Measurements from ENCODE around the gene CES2.
A peak's percentile ranks its signal among the peaks of the same experiment; 100 is the strongest.
"Not testable (repeated sequence)": the region's sequence is repeated elsewhere in the genome, so short reads cannot be mapped to it uniquely, and the experiment has no call there.

The CES2 gene

DNA sequence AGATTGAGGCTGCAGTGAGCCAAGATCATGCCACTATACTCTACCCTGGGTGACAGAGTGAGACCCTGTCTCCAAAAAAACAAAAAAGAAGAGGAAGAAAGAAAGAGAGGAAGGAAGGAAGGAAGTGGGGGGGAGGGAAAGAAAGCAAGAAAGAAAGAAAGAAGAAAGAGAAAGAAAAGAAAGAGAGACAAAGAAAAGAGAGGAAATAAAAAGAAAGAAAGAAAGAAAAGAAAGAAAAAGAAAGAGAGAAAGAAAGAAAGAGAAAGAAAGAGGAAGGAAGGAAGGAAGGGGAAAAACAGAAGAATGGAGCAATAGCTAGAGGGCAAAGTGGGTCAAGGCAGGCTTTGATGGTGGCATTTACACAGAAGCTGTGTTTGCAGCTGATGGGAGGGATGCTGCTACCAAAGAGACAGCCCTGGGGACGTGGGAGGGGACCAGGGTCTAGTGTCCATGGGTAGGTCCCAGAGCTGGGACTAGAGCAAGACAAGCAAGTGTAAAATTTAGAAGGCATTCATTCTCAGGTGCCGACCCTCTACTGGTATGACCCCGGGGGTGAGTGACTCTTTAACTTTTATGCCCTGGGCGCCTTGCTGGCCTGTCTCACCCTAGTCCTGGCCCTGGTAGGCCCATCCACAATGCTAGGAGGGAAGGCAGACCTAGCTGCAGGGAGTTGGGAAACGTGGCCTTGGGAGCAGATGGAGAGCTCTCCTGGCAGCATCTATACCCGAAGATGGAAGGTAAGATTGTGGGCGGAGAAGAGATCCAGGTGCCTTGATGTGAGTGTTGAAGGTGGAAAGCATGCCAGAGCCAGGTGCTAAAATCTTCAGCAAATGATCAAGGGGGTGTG, 23.8 kb downstream of the CES2 start:
- DNase-seq: no peak

DNA sequence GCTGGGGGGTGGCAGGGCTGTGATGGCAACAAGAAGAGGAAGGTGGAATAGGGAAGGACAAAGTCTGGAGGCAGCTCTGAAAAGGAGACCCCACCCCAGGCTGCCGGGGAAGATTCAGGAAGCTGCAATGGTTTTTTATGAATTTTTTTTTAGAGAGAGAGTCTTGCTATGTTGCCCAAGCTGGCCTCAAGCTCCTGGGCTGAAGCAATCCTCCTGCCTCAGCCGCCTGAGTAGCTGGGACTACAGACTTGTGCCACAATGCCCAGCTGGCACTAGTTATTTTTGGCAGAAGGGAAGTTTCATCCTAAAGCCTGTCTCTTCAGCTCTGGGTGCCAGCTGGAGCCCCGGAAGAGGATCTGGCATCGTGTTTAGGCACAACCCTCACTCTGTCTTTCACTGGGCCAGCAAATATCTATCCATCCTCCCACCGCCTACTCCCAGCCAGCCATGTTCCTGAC, 24.4 kb downstream of the CES2 start:
- DNase-seq: peak; percentile 16 to 45

DNA sequence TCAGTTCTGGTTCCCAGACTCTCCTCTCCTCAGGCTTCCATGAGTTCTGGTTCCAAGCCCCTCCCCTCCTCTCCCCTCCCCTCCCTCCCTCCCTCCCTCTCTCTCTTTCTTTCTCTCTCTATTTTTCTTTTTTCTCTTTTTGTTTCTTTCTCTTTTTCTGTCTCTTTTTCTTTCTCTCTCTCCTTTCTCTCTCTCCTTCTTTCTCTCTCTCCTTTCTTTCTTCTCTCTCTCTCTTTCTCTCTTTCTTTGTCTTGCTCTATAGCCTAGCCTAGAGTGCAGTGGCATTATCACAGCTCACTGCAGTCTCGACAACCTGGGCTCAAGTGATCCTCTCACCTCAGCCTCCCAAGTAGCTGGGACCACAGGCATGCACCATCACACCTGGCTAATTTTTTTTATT, 25.0 kb downstream of the CES2 start:
- no peak for DNase-seq

DNA sequence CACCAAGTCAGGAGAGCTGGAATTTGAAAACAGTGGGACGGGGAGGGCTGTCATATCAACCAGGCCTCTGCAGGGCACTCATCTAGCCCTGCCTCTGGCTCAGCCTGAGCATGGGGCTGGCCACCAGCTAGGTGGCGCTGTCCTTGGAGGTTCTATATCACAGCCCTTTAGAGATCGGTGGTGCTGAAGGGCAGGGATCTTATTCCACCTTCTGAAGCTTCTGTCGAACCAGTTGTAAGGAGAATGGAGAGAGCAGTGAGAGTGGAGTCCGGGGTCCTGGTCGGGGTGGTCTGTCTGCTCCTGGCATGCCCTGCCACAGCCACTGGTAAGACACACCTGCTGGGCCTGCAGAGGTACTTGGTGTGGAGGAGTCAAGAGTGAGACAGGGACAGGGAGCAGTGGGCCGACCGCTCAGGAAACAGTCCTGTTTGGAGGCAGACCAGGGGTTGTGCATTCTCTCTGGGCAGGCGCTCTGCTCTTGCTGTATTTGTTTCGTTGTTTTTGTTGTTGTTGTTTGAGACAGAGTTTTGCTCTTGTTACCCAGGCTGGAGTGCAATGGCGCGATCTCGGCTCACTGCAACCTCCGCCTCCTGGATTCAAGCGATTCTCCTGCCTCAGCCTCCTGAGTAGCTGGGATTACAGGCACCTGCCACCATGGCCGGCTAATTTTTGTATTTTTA, 25.9 kb downstream of the CES2 start, which contains the start of gene CES3:
Gene CES3 (plus strand): TSS at position 202 of the 680 bp plus-strand sequence. CDS start 42 bp downstream, at position 244.
- peak in 1 of 2 donors; percentile 11 for DNase-seq

DNA sequence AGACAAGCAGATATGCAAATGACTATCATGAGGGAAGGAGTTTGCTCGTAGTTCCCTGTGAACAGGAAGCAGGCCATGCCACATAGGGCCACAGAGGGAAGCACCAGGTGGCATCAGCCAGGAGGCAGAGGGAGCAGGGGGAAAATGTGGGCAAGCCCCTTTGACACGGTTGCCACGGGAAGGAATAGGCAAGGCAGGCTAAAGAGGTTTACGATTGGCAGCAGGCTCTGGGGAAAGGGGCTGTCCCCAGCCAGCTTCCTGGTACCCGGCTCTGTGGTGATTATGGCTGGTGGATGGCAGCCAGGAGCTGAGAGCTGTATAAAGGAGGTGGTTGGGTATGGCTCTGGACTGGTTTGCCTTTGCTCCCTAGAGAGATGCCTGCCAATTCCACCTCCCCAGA, 26.6 kb downstream of the CES2 start:
- DNase-seq: no peak

DNA sequence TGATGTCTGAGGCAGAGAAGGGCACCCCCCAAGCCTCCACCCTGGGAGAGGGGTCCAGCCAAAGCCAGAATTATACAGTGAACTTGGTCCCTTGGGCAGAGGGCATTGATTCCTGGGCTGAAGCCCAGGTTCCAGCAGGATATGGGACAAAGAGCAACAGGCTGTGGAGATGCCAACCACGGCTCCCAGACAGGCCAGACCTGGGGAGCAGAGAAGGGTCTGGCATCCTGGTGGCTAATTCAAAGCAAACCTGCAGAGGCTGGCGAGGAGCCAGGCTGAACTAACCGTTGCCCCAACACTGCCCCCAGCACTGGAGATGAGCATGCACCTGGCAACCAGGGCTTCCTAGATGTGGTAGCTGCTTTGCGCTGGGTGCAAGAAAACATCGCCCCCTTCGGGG, 28.7 kb downstream of the CES2 start:
- DNase-seq: no peak

DNA sequence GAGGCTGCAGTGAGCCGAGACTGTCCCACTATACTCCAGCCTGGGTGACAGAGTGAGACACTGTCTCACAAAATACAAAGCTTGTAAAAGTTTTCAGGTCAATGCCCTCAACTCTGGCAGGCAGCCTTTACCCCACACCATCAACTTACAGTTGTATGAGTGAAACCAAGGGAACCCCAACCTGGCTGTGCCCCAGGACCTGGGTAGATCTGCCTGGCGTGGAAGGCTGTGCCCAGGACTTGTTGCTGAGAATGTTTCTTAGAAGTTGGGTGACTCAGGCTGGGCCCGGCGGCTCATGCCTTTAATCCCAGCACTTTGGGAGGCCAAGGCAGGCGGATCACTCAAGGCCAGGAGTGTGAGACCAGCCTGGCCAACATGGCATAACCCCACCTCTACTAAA, 33.5 kb downstream of the CES2 start:
- DNase-seq: no peak

DNA sequence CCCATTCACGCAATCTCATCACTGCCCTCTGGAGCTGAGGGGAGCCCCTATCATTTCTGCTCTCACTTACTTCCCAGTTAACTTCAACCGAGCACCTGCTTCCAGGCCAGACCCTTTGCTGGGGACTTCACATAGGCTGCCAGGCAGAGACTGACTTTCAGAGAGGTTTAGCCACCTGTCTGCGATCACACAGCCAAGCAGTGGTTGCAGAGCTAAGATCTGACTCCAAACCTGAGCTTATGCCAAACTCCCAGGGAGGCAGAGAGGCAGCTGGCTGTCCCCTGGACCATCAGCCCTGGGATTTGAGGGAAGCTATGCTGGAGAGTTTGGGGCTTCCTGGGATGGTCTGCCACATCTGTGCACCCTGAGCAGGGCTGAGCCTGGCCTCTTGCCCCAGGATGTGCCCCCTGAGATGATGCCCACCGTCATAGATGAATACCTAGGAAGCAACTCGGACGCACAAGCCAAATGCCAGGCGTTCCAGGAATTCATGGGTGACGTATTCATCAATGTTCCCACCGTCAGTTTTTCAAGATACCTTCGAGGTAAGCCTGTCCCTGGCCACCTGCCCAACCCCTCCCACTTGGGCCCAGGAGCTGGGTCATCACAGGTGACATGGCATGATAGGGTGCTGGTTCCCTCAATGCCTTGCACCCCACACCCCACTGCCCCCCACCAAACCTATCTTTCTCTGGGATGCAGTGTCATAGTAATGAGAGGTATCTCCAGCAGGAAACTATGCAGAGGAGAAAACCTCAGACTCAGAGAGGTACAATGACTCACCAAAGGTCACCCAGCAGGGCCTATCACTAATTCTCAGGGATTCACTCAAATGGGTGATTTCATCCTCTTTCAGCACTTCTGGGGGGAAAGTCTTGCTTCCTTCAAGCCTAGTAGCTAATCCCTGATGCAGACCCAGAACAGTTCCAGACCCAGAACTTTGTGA, 35.7 kb downstream of the CES2 start:
- DNase-seq: no peak

DNA sequence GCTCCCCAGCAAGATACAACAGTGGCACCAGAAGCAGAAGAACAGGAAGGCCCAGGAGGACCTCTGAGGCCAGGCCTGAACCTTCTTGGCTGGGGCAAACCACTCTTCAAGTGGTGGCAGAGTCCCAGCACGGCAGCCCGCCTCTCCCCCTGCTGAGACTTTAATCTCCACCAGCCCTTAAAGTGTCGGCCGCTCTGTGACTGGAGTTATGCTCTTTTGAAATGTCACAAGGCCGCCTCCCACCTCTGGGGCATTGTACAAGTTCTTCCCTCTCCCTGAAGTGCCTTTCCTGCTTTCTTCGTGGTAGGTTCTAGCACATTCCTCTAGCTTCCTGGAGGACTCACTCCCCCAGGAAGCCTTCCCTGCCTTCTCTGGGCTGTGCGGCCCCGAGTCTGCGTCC, 37.7 kb downstream of the CES2 start:
- no peak for DNase-seq

DNA sequence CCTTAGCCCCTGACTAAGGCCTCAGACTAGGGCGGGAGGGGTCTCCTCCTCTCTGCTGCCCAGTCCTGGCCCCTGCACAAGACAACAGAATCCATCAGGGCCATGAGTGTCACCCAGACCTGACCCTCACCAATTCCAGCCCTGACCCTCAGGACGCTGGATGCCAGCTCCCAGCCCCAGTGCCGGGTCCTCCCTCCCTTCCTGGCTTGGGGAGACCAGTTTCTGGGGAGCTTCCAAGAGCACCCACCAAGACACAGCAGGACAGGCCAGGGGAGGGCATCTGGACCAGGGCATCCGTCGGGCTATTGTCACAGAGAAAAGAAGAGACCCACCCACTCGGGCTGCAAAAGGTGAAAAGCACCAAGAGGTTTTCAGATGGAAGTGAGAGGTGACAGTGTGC, 38.4 kb downstream of the CES2 start:
- no peak for DNase-seq

DNA sequence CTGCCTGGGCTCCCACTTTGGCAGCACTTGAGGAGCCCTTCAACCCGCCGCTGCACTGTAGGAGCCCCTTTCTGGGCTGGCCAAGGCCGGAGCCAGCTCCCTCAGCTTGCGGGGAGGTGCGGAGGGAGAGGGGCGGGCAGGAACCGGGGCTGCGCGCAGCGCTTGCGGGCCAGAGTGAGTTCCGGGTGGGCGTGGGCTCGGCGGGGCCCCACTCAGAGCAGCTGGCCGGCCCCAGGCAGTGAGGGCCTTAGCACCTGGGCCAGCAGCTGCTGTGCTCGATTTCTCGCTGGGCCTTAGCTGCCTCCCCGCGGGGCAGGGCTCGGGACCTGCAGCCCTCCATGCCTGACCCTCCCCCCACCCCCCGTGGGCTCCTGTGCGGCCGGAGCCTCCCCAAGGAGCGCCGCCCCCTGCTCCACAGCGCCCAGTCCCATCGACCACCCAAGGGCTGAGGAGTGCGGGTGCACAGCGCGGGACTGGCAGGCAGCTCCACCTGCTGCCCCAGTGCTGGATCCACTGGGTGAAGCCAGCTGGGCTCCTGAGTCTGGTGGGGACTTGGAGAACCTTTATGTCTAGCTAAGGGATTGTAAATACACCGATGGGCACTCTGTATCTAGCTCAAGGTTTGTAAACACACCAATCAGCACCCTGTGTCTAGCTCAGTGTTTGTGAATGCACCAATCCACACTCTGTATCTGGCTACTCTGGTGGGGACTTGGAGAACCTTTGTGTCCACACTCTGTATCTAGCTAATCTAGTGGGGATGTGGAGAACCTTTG, 39.0 kb downstream of the CES2 start:
- DNase-seq: not testable (repeated sequence)

DNA sequence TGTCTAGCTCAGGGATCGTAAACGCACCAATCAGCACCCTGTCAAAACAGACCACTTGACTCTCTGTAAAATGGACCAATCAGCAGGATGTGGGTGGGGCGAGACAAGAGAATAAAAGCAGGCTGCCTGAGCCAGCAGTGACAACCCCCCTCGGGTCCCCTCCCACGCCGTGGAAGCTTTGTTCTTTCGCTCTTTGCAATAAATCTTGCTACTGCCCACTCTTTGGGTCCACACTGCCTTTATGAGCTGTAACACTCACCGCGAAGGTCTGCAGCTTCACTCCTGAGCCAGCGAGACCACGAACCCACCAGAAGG, 39.6 kb downstream of the CES2 start:
- DNase-seq: not testable (repeated sequence)

DNA sequence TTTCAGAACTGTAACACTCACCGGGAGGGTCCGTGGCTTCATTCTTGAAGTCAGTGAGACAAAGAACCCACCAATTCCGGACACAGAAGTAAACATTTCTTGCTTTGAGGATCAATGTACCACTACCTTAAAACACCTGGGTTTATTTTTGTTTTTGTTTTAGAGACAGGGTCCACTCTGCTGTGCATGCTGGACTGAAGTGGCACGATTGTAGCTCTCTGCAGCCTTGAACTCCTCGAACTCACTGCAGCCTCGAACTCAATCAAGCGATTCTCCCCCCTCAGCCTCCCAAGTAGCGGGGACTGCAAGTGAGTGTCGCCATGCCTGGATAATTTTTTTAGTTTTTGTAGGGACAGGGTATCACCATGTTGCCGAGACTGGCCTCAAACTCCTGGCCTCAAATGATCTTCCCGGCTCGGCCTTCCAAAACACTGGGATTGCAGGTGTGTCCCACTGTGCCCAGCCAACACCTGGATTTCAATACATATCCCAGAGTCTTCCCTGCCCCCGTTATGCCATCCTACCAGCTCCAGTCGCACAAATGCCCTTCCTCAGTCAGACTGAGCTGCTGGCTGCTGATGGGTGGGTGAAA, 40.1 kb downstream of the CES2 start:
- no peak for DNase-seq

DNA sequence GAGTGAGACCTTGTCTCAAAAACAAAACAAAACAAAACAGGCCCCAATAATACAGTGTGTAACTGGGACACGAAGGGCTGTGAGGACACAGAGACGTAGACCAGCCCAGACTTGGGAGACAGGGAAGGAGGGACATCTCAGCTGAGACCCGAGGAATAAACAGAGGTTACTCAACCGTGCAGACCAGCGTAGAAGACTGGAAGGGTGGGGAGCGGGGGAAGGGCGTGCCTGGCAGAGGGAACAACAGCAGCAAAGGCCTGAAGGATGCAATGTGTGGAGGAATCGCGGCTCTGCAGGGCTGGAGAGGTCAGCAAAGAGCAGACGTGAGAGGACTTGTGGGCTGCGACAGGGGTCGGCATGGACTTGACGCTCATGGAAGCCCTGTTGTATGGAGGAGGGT, 41.4 kb downstream of the CES2 start:
- no peak for DNase-seq

DNA sequence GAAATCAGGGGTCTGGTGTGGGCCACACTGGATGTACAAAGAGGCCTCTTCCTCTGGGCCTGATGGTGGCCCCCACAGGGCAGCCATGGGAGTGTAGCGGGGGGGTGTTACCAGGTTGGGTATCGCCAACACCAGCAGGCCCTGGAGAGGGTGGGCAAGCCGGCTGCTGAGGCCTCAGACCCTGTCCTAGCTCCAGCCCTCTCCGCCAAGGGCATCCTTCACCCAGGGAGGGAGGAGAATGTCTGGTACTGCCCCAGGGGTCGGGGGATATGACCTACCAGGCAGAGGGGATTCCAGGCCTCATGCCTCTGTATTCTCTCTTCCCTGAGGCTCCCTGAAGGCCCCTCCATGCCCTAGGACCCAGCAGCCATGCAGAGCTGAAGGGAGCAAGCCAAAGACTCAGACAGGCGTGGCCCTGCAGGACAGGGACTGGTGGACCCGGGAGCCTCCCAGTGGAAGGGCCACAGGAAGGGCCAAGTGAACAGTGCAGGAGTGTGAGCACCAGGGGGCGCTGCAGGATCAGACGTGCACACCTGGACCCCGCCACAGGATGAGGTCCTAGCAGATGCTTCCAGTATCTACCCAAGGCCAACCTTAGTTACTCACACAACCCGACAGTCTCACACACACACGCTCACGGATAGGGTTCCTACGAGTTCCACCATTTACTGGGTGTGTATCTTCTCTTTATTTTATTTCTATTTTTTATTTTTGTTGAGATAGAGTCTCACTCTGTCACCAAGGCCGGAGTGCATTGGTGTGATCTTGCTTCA, 42.2 kb downstream of the CES2 start:
- peak; percentile 83 to 86 for DNase-seq

DNA sequence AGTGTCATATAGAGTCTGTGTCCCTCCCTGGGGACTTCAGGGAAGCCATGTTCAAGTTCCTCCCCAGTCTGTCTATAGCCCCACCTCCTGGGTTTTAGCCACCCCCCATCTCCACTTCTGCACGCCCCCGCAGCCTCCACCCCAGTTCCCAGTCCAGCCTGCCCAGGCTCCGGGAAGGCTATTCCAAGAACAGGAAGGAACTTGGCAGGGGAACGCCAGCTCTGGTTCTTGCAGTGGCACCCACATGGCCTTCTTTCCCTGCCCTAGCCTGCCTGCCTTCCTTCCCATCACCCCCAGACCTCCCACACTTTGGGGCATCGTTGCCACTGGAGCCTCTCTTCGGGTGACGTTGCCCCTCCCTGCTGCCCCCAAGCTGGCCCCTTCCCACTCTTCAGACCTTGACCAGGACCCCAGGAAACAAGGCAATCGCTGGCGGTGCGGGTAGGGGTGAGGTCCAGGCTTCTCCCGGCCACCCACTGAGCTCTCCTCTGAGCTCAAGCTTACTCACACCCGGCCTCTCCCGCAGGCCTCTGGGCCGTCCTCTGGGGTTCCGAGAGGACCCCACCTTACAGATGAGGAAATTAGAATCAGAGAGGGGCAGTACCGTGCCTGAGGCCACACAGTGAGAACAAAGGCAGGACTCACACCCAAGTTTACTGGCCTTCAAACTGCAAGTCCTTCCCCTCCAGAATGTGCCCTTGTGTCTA, 43.8 kb downstream of the CES2 start:
- DNase-seq: no peak

DNA sequence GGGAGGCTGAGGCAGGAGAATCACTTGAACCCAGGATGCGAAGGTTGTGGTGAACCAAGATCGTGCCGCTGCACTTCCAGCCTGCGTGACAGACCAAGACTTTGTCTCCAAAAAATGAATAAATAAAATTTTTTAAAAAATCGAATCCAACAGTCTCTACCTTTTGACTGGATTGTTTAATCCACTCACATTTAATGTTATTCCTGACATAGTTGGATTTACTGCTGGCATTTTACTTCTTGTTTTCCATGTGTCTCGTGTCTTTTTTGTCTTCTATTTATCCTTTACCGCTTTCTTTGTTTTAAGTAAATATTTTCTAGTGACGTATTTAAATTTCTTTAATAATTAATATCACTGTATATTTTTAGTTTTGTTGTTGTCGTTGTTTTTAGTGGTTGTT, 47.7 kb downstream of the CES2 start:
- no peak for DNase-seq

DNA sequence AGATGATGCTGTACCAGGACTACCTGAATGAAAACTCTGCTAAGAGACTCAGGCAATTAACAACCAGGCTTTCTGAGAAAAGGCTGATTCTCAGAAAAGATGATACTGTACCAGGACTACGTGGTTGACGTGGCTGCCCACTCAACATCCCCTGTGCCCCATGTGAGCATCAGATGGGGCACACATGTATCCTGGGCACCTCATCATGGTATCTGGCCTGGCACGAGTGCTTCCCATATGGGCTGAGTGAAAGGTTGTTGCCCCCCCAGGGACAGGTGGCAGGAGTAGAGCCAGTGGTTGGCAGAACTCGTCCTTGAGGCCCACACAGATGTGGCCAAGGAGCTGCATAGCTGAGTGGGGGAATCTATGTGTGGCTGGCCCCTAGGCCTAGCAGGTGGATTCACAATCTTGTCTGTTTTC, 49.6 kb downstream of the CES2 start:
- no peak for DNase-seq

DNA sequence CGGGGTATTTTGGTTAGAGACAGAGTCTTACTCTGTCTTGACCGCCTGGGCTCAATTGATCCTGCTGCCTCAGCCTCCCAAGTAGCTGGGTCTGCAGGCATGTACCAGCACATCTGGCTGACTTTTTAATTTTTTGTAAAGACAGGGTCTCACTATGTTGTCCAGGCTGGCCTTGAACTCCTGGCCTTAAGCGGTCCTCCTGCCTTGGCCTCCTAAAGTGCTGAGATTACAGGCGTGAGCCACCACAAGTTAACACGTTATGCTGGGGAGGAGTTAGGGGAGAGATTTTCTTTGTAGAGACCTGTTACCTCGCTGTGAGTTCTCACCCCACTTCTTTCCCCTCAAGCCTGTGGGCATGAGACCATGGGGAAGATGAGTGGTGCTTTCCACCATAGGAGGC, 51.2 kb downstream of the CES2 start:
- no peak for DNase-seq

DNA sequence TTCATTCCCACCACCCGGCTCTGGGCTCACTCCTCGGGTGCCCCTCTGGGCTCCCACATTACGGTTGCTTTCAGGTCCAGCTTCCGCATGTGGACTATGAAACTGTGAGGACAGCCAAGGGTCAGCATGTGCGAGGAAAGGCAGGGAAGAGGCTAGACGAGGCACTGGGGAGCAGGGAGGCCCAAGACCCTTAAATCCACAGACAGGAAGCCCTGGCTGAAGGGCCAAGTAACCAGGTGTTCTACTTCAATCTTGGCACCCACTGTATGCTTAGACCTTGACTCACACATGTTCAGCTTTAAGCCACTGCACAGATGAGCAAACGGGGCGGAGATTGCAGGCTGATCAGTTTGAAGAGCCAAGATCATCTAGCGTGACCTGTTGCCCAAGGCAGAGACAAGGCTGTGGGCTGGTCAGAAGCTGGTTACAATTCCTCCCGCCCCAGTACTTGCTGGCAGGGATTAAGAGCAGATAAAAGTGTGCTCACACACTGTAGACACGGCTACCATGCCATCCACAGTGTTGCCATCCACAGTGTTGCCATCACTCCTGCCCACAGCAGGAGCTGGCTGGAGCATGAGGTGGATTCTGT, 53.0 kb downstream of the CES2 start, which contains the start of gene CES4A:
Gene CES4A (plus strand): TSS at position 393 of the 592 bp plus-strand sequence. CDS start 184 bp downstream, at position 577.
- no peak for DNase-seq

Measured in hippocampal formation (tissue), 2 donors.